ENCODE results near the gene CAMK2N1. TPM values are rescaled to one million over a fixed set of nuclear protein-coding genes. Genes with fewer than 3 reads are reported as not detected.

Gene CAMK2N1
- total and polyA plus RNA-seq, 4 donors, result 12.3 to 15.1 (median 13.9) TPM

DNA sequence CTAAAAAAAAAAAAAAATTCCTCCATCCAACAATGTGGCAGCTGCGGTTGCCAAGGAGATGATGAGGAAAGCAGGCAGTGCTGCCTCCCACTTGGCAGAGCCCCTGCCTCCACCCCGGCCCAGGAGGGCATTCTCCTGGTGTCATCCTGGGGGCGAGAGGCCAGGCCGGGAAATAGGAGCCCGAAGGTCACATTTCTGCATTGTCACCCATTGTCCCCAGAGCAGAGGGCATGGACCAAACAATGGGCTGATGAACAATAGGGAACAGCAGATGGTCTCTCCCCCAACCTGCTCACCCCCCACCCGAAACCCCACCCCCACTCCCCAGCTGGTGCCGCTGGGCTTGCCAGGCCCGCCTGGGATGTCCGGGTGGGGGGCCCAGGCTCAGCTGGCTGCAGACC is 37.3 kb downstream of the CAMK2N1 start:
- Histone ChIP-seq H3K36me3 (ENCODE audit: control insufficient read depth in 4 of 4, insufficient read depth in 3 of 4, low read depth in 1 of 4, low read length in 3 of 4) (no peaks in the 10 kb centered on the region), H3K27me3 (ENCODE audit: control insufficient read depth in 4 of 4, insufficient read depth in 4 of 4, low read length in 3 of 4) (peaks cover 0 to 4% (median 0%) of the 10 kb centered on the region in 4 donors), H3K4me3 (ENCODE audit: low read depth in 1 of 3, low read length in 3 of 3) (no peak overlapping the region), H3K4me1 (ENCODE audit: control insufficient read depth in 4 of 4, insufficient read depth in 4 of 4, low read length in 3 of 4) (no peaks in the 10 kb centered on the region), H3K9ac (ENCODE audit: low read depth in 1 of 2, low read length in 2 of 2) (no peak overlapping the region), H3K27ac (ENCODE audit: low read depth in 1 of 2, low read length in 2 of 2) (no peak overlapping the region), H3K9me3 (ENCODE audit: control insufficient read depth in 4 of 4, low read length in 3 of 4) (no peaks in the 10 kb centered on the region)
- WGBS, result 34% methylated on average over 9 of the region's 9 CpGs
- no peak for DNase-seq (ENCODE audit: low spot score)
- TF ChIP-seq EGR1 (IDR thresholded peaks at IDR 0.05; ENCODE audit: low read depth in 2 of 2), result no peak
- TF ChIP-seq NR2F2 (IDR thresholded peaks at IDR 0.05), result no peak
- no peak for TF ChIP-seq TAF1 (conservative IDR thresholded peaks at IDR 0.05)
- no peak for TF ChIP-seq SP1 (IDR thresholded peaks at IDR 0.05)
- no peak for TF ChIP-seq FOXA1 (IDR thresholded peaks at IDR 0.05)

DNA sequence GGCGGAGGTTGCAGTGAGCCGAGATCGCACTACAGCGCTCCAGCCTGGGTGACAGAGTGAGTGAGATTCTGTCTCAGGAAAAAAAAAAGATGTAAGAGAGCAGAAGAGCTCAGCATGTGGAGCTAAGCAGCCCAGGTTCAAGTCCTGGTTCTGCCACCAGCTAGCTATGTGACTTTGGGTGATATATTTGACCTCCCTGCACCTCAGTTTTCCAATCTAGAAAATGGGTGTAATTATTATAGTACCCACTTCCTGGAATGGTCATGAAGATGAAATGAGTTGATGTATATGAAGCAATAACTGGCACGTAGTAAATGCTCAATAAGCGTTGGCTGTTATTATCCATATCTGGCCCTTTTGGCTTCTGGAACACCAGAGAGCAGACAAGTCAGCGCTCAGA is 38.2 kb downstream of the CAMK2N1 start:
- Histone ChIP-seq H3K36me3 (ENCODE audit: control insufficient read depth in 4 of 4, insufficient read depth in 3 of 4, low read depth in 1 of 4, low read length in 3 of 4) (no peaks in the 10 kb centered on the region), H3K27me3 (ENCODE audit: control insufficient read depth in 4 of 4, insufficient read depth in 4 of 4, low read length in 3 of 4) (peaks cover 0 to 4% (median 0%) of the 10 kb centered on the region in 4 donors), H3K27ac (ENCODE audit: low read depth in 1 of 2, low read length in 2 of 2) (no peak overlapping the region), H3K9me3 (ENCODE audit: control insufficient read depth in 4 of 4, low read length in 3 of 4) (no peaks in the 10 kb centered on the region), H3K4me1 (ENCODE audit: control insufficient read depth in 4 of 4, insufficient read depth in 4 of 4, low read length in 3 of 4) (no peaks in the 10 kb centered on the region), H3K9ac (ENCODE audit: low read depth in 1 of 2, low read length in 2 of 2) (no peak overlapping the region), H3K4me3 (ENCODE audit: low read depth in 1 of 3, low read length in 3 of 3) (no peak overlapping the region)
- DNase-seq (ENCODE audit: low spot score), result no peak
- 92% methylated on average over 7 of the region's 7 CpGs for WGBS
- TF ChIP-seq RAD21 (IDR thresholded peaks at IDR 0.05) (no peak), SP1 (IDR thresholded peaks at IDR 0.05) (no peak), YY1 (IDR thresholded peaks at IDR 0.05) (no peak), HNF4A (conservative IDR thresholded peaks at IDR 0.05) (no peak), FOXA2 (IDR thresholded peaks at IDR 0.05) (no peak), FOXA1 (IDR thresholded peaks at IDR 0.05) (no peak), JUND (IDR thresholded peaks at IDR 0.05) (no peak), NR2F2 (IDR thresholded peaks at IDR 0.05) (no peak), TAF1 (conservative IDR thresholded peaks at IDR 0.05) (no peak), EGR1 (IDR thresholded peaks at IDR 0.05; ENCODE audit: low read depth in 2 of 2) (no peak), HNF4G (IDR thresholded peaks at IDR 0.05) (no peak), GABPA (IDR thresholded peaks at IDR 0.05 in 1 of 2, conservative IDR thresholded peaks at IDR 0.05 in 1 of 2) (no peak), RXRA (IDR thresholded peaks at IDR 0.05) (no peak)
- TF ChIP-seq, protein P1, sequence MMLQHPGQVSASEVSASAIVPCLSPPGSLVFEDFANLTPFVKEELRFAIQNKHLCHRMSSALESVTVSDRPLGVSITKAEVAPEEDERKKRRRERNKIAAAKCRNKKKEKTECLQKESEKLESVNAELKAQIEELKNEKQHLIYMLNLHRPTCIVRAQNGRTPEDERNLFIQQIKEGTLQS (IDR thresholded peaks at IDR 0.05), result no peak
- TF ChIP-seq, protein P2, sequence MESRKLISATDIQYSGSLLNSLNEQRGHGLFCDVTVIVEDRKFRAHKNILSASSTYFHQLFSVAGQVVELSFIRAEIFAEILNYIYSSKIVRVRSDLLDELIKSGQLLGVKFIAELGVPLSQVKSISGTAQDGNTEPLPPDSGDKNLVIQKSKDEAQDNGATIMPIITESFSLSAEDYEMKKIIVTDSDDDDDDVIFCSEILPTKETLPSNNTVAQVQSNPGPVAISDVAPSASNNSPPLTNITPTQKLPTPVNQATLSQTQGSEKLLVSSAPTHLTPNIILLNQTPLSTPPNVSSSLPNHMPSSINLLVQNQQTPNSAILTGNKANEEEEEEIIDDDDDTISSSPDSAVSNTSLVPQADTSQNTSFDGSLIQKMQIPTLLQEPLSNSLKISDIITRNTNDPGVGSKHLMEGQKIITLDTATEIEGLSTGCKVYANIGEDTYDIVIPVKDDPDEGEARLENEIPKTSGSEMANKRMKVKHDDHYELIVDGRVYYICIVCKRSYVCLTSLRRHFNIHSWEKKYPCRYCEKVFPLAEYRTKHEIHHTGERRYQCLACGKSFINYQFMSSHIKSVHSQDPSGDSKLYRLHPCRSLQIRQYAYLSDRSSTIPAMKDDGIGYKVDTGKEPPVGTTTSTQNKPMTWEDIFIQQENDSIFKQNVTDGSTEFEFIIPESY (IDR thresholded peaks at IDR 0.05), result no peak
- TF ChIP-seq, protein P3, sequence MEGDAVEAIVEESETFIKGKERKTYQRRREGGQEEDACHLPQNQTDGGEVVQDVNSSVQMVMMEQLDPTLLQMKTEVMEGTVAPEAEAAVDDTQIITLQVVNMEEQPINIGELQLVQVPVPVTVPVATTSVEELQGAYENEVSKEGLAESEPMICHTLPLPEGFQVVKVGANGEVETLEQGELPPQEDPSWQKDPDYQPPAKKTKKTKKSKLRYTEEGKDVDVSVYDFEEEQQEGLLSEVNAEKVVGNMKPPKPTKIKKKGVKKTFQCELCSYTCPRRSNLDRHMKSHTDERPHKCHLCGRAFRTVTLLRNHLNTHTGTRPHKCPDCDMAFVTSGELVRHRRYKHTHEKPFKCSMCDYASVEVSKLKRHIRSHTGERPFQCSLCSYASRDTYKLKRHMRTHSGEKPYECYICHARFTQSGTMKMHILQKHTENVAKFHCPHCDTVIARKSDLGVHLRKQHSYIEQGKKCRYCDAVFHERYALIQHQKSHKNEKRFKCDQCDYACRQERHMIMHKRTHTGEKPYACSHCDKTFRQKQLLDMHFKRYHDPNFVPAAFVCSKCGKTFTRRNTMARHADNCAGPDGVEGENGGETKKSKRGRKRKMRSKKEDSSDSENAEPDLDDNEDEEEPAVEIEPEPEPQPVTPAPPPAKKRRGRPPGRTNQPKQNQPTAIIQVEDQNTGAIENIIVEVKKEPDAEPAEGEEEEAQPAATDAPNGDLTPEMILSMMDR (IDR thresholded peaks at IDR 0.05; ENCODE audit: low read depth, low read length, missing input control), result no peak
- TF ChIP-seq, protein P4, sequence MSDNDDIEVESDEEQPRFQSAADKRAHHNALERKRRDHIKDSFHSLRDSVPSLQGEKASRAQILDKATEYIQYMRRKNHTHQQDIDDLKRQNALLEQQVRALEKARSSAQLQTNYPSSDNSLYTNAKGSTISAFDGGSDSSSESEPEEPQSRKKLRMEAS (IDR thresholded peaks at IDR 0.05), result no peak
- TF ChIP-seq, protein P5, sequence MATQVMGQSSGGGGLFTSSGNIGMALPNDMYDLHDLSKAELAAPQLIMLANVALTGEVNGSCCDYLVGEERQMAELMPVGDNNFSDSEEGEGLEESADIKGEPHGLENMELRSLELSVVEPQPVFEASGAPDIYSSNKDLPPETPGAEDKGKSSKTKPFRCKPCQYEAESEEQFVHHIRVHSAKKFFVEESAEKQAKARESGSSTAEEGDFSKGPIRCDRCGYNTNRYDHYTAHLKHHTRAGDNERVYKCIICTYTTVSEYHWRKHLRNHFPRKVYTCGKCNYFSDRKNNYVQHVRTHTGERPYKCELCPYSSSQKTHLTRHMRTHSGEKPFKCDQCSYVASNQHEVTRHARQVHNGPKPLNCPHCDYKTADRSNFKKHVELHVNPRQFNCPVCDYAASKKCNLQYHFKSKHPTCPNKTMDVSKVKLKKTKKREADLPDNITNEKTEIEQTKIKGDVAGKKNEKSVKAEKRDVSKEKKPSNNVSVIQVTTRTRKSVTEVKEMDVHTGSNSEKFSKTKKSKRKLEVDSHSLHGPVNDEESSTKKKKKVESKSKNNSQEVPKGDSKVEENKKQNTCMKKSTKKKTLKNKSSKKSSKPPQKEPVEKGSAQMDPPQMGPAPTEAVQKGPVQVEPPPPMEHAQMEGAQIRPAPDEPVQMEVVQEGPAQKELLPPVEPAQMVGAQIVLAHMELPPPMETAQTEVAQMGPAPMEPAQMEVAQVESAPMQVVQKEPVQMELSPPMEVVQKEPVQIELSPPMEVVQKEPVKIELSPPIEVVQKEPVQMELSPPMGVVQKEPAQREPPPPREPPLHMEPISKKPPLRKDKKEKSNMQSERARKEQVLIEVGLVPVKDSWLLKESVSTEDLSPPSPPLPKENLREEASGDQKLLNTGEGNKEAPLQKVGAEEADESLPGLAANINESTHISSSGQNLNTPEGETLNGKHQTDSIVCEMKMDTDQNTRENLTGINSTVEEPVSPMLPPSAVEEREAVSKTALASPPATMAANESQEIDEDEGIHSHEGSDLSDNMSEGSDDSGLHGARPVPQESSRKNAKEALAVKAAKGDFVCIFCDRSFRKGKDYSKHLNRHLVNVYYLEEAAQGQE (IDR thresholded peaks at IDR 0.05), result no peak
